ENCODE data around the gene TSTD1.

The TSTD1 gene

DNA sequence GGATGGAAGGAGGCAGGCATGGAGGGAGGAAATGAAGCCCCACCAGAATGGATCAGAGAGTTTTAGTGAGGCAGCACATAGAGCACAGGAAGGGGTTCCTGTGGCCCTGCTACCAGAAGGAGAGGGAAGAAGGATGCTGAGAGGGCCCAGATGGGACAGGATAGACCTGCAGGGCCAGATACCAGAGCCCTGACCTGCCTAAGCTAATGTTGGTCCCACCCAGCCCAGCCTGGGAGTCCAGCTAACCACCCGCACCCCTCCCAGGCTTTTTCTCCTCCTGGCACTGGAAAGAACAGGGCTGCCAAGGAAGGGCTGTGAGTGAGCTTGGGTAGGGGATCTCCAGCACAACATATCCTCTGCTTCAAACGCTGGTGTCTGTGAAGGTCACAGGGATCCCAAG is 43.7 kb upstream of the TSTD1 start:
- no peak for DNase-seq (ENCODE audit: low spot score)
- H3K4me3 ChIP-seq, result no peak overlapping the region
- H3K27ac ChIP-seq, result peak overlapping the region in 1 of 2 donors; percentile 62
- TF ChIP-seq, protein P1, sequence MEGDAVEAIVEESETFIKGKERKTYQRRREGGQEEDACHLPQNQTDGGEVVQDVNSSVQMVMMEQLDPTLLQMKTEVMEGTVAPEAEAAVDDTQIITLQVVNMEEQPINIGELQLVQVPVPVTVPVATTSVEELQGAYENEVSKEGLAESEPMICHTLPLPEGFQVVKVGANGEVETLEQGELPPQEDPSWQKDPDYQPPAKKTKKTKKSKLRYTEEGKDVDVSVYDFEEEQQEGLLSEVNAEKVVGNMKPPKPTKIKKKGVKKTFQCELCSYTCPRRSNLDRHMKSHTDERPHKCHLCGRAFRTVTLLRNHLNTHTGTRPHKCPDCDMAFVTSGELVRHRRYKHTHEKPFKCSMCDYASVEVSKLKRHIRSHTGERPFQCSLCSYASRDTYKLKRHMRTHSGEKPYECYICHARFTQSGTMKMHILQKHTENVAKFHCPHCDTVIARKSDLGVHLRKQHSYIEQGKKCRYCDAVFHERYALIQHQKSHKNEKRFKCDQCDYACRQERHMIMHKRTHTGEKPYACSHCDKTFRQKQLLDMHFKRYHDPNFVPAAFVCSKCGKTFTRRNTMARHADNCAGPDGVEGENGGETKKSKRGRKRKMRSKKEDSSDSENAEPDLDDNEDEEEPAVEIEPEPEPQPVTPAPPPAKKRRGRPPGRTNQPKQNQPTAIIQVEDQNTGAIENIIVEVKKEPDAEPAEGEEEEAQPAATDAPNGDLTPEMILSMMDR (IDR thresholded peaks at IDR 0.05), result no peak

DNA sequence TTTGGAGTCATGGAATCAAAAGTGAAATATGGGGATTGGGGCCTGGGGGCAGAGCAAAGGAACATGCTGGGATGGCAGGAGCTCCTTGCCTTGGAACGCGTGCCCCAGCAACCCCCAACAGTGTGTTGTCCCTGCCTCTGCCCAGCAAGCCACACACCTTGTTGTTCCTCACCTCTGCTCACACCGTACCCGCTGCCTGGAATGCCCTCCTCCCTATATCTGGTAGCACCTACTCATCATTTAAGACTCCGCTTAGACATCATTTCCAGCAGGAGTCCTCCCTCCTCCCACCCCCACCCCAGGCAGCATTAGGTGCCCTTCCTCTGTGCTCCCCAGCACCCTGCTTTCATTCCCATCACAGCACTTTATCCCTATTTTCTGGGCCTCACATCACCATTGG is 42.8 kb upstream of the TSTD1 start:
- TF ChIP-seq, protein P1 (IDR thresholded peaks at IDR 0.05), result no peak
- DNase-seq (ENCODE audit: low spot score), result no peak
- H3K4me3 ChIP-seq, result no peak overlapping the region
- H3K27ac ChIP-seq, result no peak overlapping the region

DNA sequence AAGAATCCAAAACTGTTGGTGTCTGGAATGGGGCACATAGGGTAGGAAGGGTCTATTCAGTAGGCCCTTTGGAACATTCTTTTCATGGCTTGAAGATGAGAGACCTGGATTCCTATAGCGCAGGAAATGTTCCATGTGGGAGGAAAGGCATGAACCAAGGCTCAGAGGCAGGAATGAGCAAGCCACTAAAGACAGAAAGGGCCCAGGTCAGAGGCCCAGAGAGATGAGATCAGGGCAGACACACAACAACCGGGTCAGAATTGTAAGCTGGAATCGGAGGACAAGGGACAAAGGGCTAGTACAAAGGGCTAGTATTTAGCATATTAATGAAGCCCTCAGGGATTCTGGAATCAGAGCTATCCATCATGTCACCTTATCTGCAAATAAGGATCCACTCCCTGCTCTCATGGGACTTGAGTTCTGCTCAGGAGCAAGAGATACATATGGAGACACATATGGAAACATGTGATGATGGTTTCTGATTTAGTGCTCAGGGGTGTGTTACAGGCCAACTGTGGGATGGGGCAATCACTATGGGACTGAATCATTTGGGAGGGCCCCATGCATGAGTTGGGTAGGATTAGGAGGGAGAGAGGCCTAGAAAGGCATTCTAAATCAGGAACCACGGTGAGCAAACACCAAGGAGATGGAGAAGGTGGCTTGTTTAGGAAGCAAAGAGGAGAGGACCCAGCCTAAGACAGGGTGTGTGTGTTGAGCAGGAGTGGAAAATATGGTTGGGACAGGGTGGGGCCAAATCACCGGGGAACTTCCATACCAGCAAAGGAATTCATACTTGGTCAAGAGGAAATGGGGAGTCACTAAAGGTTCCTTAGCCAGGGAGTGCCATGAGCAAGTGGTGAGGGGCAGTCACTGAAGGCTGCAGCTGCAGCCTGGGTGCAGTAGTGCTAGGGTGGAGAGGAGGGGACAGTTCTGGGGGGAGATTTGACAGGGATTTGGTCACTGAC is 42.0 kb upstream of the TSTD1 start:
- DNase-seq (ENCODE audit: low spot score), result no peak
- H3K4me3 ChIP-seq, result no peak overlapping the region
- no peak overlapping the region for H3K27ac ChIP-seq
- TF ChIP-seq, protein P1 (IDR thresholded peaks at IDR 0.05), result no peak

DNA sequence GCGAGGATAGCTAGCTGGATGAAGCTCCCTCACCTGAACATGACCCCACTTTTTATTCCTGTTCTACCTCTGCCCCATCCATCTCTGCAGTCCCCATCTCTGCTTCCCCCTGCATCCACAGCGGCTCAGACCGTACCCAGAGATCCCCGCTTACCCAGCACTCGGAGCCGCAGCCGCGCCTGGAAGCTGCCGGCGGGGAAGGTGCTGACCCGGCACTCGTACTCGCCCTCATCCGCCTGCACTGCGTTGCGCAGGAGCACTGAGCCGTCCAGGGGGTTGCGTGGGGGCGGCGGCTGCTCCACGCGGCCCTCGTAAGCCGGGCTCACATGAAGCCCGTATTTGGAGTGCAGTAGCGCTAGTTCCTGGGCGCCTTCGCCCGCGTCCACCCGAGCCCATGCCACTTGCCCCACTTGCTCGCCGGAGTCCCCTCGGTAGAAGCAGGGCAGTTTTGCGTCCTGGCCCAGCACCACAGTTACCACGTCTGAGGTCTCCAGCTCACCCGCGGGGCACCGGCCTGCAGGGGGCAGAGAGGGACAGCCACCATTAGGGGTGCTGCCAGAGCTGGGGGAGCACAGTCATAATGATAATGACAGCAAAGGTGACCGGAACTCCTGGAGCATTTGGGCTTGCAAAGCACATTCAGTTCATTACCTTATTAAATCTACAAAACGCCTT is 40.8 kb upstream of the TSTD1 start:
- DNase-seq (ENCODE audit: low spot score), result no peak
- no peak overlapping the region for H3K27ac ChIP-seq
- TF ChIP-seq, protein P1 (IDR thresholded peaks at IDR 0.05), result no peak
- H3K4me3 ChIP-seq, result no peak overlapping the region

DNA sequence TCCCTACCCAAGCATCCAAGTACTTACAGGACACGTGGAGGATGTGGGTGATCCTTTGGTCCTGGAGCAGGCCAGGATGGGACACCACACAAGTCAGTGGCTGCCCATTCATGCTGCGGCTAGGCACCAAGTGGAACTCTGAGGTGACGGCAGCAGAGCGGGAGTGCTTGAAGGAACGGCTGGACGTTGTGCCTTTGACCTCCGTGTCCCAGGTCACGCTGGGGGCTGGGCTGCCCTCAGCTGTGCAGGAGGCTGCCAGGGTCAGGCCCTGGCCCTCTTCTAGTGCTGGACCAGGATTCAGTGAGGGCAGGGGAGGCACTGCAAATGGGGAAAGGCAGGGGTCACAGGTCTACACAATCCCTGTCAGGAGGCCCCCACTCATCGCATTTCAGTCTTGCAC is 38.7 kb upstream of the TSTD1 start:
- TF ChIP-seq, protein P1 (IDR thresholded peaks at IDR 0.05), result no peak
- no peak for DNase-seq (ENCODE audit: low spot score)
- Histone ChIP-seq H3K4me3 (no peak overlapping the region), H3K27ac (no peak overlapping the region)

DNA sequence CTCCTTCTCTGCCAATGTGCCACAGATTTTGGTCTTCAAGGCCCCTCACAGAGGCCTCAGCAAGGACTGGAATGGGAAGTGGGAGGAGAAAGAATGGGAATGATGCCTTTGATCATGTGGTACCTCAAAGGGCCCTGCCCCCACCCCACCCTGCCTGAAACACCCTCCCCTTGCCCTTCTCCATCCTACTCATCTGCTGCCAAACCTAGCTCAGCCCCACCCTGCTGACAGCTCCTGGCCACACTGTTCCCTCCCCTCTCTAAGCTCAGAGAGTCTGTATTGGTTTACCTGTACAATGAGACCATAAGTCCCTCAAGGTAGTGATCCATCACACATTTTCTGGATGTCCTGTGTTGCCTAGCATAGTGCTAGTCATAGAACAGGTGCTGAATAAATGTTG is 37.6 kb upstream of the TSTD1 start:
- Histone ChIP-seq H3K4me3 (no peak overlapping the region), H3K27ac (no peak overlapping the region)
- DNase-seq (ENCODE audit: low spot score), result no peak
- TF ChIP-seq, protein P1 (IDR thresholded peaks at IDR 0.05), result no peak

Data from coronary artery (tissue), 2 donors.